ENCODE data around the gene TTBK2. TPM values are rescaled to one million over a fixed set of nuclear protein-coding genes. Genes with fewer than 3 reads are reported as not detected.

The TTBK2 gene
- polyA plus RNA-seq, 3 donors = 3.7 to 9.0 (median 5.7) TPM

- no peaks in the 10 kb centered on the region for H3K9me3 ChIP-seq (replicated peaks in 1 of 2; ENCODE audit: control insufficient read depth in 1 of 2, insufficient read depth in 1 of 2, low read length in 2 of 2)
- Mint-ChIP-seq H3K36me3 (no peaks in the 10 kb centered on the region), H3K4me1 (no peaks in the 10 kb centered on the region), H3K27me3 (ENCODE audit: low read depth in 3 of 3) (peaks cover 0 to 1% (median 1%) of the 10 kb centered on the region in 3 donors), H3K9me3 (peaks cover 0 to 3% (median 0%) of the 10 kb centered on the region in 7 donors), H3K4me3 (no peak overlapping the region), H3K27ac (no peak overlapping the region)
- H3K4me3 ChIP-seq (replicated peaks in 1 of 3; ENCODE audit: low read depth in 2 of 3, low read length in 3 of 3) = no peak overlapping the region
- H4K20me1 ChIP-seq (ENCODE audit: insufficient read depth, low read length) = no peaks in the 10 kb centered on the region
- no peaks in the 10 kb centered on the region for H3K27me3 ChIP-seq (ENCODE audit: control insufficient read depth in 2 of 2, insufficient read depth in 2 of 2, low read length in 2 of 2)
- H3K36me3 ChIP-seq (replicated peaks in 1 of 2; ENCODE audit: control insufficient read depth in 1 of 2, insufficient read depth in 2 of 2, low read length in 2 of 2) = no peaks in the 10 kb centered on the region
- DNase-seq = no peak
- no peaks in the 10 kb centered on the region for H3K79me2 ChIP-seq (ENCODE audit: insufficient read depth, low read length)
- no peak overlapping the region for H3K4me2 ChIP-seq (replicated peaks; ENCODE audit: extremely low read depth, low read length, poor library complexity, severe bottlenecking)
- no peak overlapping the region for H2AFZ ChIP-seq (ENCODE audit: insufficient read depth, low read depth, low read length, poor library complexity, severe bottlenecking)
- no peak overlapping the region for H3K9ac ChIP-seq (ENCODE audit: insufficient read depth, low read length, poor library complexity, severe bottlenecking)
- H3K27ac ChIP-seq (ENCODE audit: low read depth in 1 of 2, low read length in 2 of 2) = no peak overlapping the region
- H3K4me1 ChIP-seq (ENCODE audit: control insufficient read depth in 1 of 2, insufficient read depth in 2 of 2, low read length in 2 of 2) = no peaks in the 10 kb centered on the region
- no CpG with 5 or more reads among the region's 2 CpGs for WGBS (ENCODE audit: insufficient coverage)
- intact Hi-C loops (cut with micrococcal nuclease) = no loop called here
- TF ChIP-seq CTCF (IDR thresholded peaks at IDR 0.05) = no peak
Observed at GRCh38 chr15:42932833-42933515, 12.4 kb upstream of the TTBK2 start.

- no peak overlapping the region for H2AFZ ChIP-seq (ENCODE audit: insufficient read depth, low read depth, low read length, poor library complexity, severe bottlenecking)
- no peaks in the 10 kb centered on the region for H3K36me3 Mint-ChIP-seq
- H3K4me3 ChIP-seq (replicated peaks in 1 of 3; ENCODE audit: low read depth in 2 of 3, low read length in 3 of 3) = no peak overlapping the region
- intact Hi-C loops (cut with micrococcal nuclease) = no loop called here
- no peak for TF ChIP-seq CTCF (IDR thresholded peaks at IDR 0.05)
- no peaks in the 10 kb centered on the region for H3K4me1 Mint-ChIP-seq
- no peak overlapping the region for H3K4me3 Mint-ChIP-seq
- H3K27me3 ChIP-seq (ENCODE audit: control insufficient read depth in 2 of 2, insufficient read depth in 2 of 2, low read length in 2 of 2) = no peaks in the 10 kb centered on the region
- H3K4me2 ChIP-seq (replicated peaks; ENCODE audit: extremely low read depth, low read length, poor library complexity, severe bottlenecking) = no peak overlapping the region
- H3K4me1 ChIP-seq (ENCODE audit: control insufficient read depth in 1 of 2, insufficient read depth in 2 of 2, low read length in 2 of 2) = no peaks in the 10 kb centered on the region
- H4K20me1 ChIP-seq (ENCODE audit: insufficient read depth, low read length) = no peaks in the 10 kb centered on the region
- no peak overlapping the region for H3K27ac Mint-ChIP-seq
- H3K79me2 ChIP-seq (ENCODE audit: insufficient read depth, low read length) = no peaks in the 10 kb centered on the region
- H3K9me3 ChIP-seq (replicated peaks in 1 of 2; ENCODE audit: control insufficient read depth in 1 of 2, insufficient read depth in 1 of 2, low read length in 2 of 2) = no peaks in the 10 kb centered on the region
- H3K27ac ChIP-seq (ENCODE audit: low read depth in 1 of 2, low read length in 2 of 2) = no peak overlapping the region
- no peaks in the 10 kb centered on the region for H3K36me3 ChIP-seq (replicated peaks in 1 of 2; ENCODE audit: control insufficient read depth in 1 of 2, insufficient read depth in 2 of 2, low read length in 2 of 2)
- 100% methylated on average over 1 of the region's 7 CpGs for WGBS (ENCODE audit: insufficient coverage)
- DNase-seq = no peak
- H3K9ac ChIP-seq (ENCODE audit: insufficient read depth, low read length, poor library complexity, severe bottlenecking) = no peak overlapping the region
- peaks cover 1 to 2% (median 1%) of the 10 kb centered on the region in 3 donors for H3K27me3 Mint-ChIP-seq (ENCODE audit: low read depth in 3 of 3)
- no peaks in the 10 kb centered on the region for H3K9me3 Mint-ChIP-seq
Observed at GRCh38 chr15:42931702-42932486, 11.3 kb upstream of the TTBK2 start.
